ENCODE data around the gene EXOC3L1.

EXOC3L1 gene

GRCh38 chr16:67185651-67186134 is 4.2 kb downstream of the EXOC3L1 start:
- TF ChIP-seq, protein P1, sequence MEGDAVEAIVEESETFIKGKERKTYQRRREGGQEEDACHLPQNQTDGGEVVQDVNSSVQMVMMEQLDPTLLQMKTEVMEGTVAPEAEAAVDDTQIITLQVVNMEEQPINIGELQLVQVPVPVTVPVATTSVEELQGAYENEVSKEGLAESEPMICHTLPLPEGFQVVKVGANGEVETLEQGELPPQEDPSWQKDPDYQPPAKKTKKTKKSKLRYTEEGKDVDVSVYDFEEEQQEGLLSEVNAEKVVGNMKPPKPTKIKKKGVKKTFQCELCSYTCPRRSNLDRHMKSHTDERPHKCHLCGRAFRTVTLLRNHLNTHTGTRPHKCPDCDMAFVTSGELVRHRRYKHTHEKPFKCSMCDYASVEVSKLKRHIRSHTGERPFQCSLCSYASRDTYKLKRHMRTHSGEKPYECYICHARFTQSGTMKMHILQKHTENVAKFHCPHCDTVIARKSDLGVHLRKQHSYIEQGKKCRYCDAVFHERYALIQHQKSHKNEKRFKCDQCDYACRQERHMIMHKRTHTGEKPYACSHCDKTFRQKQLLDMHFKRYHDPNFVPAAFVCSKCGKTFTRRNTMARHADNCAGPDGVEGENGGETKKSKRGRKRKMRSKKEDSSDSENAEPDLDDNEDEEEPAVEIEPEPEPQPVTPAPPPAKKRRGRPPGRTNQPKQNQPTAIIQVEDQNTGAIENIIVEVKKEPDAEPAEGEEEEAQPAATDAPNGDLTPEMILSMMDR (IDR thresholded peaks at IDR 0.05; ENCODE audit: control insufficient read depth, extremely low read depth, insufficient read depth), result no peak
- DNase-seq (ENCODE audit: low read depth), result no peak
- no peak overlapping the region for H3K4me3 ChIP-seq (ENCODE audit: low read depth, low read length)

- TF ChIP-seq, protein P1 (IDR thresholded peaks at IDR 0.05; ENCODE audit: control insufficient read depth, extremely low read depth, insufficient read depth), result peak; percentile 48
- H3K4me3 ChIP-seq (ENCODE audit: low read depth, low read length), result peak overlapping the region; percentile 80
- no peak for DNase-seq (ENCODE audit: low read depth)
Measured at GRCh38 chr16:67184995-67185650, 4.8 kb downstream of the EXOC3L1 start.

GRCh38 chr16:67184453-67184994 is 5.4 kb downstream of the EXOC3L1 start:
- TF ChIP-seq, protein P1 (IDR thresholded peaks at IDR 0.05; ENCODE audit: control insufficient read depth, extremely low read depth, insufficient read depth), result no peak
- peak overlapping the region; percentile 80 for H3K4me3 ChIP-seq (ENCODE audit: low read depth, low read length)
- DNase-seq (ENCODE audit: low read depth), result no peak

- DNase-seq (ENCODE audit: low read depth), result peak; percentile 94
- TF ChIP-seq, protein P1 (IDR thresholded peaks at IDR 0.05; ENCODE audit: control insufficient read depth, extremely low read depth, insufficient read depth), result no peak
- peak within 1 kb of the TSS; percentile 80 for H3K4me3 ChIP-seq (ENCODE audit: low read depth, low read length)
Measured at GRCh38 chr16:67183627-67184452, 6.1 kb downstream of the EXOC3L1 start, which contains the start of gene MATCAP1. Gene MATCAP1 (minus strand): TSS chr16:67183963. CDS start chr16:67180610, 3,353 bp downstream.

GRCh38 chr16:67183284-67183626 is 6.7 kb downstream of the EXOC3L1 start:
- peak overlapping the region; percentile 80 for H3K4me3 ChIP-seq (ENCODE audit: low read depth, low read length)
- TF ChIP-seq, protein P1 (IDR thresholded peaks at IDR 0.05; ENCODE audit: control insufficient read depth, extremely low read depth, insufficient read depth), result no peak
- no peak for DNase-seq (ENCODE audit: low read depth)

GRCh38 chr16:67182288-67182687 is 7.6 kb downstream of the EXOC3L1 start:
- H3K4me3 ChIP-seq (ENCODE audit: low read depth, low read length), result peak overlapping the region; percentile 80
- TF ChIP-seq, protein P1 (IDR thresholded peaks at IDR 0.05; ENCODE audit: control insufficient read depth, extremely low read depth, insufficient read depth), result no peak

More at GRCh38 chr16:67182288-67182687, 7.6 kb downstream of the EXOC3L1 start:
- no peak for DNase-seq (ENCODE audit: low read depth)
